HG03280 (cell line): ENCODE results near the gene REPS2.

Experiments
- ATAC-seq: cut with Tn5 transposase; IDR thresholded peaks from one replicate; pipeline ENCODE4 v1.9.1; 2021; ENCODE audit warnings: mild to moderate bottlenecking, moderate library complexity; ENCODE audit not compliant: unreplicated experiment

The REPS2 gene

DNA sequence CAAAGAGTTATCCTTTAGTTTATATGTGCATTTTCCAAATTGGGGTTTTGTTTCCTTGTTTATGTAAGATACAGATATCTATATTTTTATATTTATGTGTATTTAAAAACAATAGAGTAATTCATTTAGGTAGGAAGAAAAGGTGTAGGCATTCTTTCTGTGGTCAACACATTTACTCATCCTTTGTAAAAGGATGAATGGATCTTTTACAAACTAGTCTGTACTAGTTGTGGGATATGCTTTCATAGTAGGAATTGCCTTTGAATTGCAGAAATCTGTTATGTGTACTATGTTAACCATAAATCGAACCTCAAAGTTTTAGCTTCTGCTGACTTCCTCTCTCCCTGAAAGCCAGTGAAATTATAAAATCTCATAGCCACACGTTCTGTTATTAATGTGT lies 128.5 kb downstream of the REPS2 start:
- ATAC-seq: no peak

GRCh38 chrX:17077361-17077760 lies 130.9 kb downstream of the REPS2 start:
- no peak for ATAC-seq

DNA sequence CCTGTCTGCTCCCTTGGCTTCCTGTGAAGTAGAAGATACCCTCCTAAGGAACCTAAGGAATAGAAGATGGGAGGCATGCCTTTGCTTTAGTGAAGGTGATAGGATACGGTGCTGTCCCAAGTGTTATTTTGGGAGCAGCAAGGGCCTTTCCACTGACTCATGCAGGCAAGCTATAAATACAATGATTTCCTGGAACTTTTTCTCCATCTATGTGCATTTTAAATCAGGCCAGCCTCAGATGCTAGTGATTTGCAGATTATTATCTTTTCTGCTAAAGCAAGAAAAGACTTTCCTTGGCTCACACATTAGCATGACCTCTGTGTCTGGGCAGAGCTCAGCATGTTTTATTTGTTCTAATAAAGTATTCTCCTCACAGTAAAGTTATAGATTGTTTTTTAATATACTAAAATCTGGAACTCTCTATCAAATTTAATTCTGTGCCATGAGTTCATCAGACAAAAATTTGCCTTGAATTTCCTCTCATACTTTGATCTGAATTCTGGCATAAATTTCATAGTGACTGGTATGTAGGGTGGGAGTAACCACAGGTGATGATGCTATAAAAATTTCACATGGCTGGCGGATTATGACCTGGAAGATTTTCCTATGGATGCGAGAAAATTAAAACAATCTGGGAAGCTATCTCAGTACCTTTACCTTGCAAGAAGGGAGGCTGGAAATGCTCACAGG lies 131.7 kb downstream of the REPS2 start:
- ATAC-seq: no peak

DNA sequence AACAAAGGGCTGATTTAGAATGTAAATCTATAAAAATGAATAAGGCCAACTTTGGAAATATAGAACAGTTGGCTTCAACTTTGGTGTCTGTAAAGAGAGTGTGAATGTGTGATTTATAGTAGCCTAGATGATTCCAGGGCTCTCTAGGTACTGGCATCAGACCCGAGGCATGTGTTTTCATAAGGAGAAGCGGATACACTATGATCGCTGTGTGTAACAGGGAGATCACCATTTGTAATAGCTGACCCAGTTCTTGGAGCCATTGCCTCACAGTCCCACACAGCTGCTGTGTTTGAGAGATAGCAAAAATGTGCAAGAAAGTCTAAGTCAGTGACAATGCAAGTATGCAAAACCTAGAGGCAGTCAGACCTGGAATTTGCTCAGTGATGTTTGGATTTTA lies 135.1 kb downstream of the REPS2 start:
- ATAC-seq: no peak

- ATAC-seq: no peak
These were observed 135.5 kb downstream of the REPS2 start for GRCh38 chrX:17081968-17082367.

DNA sequence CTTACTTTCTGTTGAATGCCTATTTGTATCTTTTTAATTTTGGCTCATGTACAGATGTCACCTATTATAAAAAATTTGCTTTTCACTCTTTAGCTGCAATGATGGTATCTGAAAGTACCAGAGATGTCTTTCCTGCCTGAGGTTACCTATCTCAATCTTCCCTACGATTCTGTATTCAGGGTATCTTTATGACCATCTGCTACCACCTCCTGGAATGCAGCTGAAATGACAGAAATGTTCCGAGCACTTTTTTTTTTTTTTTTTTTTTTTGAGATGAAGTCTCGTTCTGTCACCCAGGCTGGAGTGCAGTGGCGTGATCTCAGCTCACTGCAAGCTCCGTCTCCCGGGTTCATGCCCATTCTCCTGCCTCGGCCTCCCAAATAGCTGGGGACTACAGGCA lies 136.4 kb downstream of the REPS2 start:
- no peak for ATAC-seq

DNA sequence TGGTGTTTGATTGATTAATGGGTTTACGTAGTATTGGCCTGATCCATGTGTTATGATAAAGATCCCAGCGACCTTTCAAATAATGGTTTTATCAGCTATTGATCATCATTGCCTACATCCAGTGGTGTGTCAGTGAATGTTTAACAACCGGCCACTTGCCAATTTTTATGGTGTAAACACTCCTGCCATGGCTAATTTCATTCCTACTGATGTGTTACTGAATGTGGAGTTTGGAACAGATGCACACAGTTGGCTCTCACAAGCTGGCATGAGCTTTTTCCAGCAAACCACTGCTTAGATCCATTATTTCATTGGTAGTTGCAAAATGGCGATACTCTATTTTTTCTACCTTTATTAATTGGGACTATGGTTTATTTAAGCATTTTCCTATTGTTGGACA lies 139.9 kb downstream of the REPS2 start:
- ATAC-seq: no peak

GRCh38 chrX:17095161-17095560 lies 148.7 kb downstream of the REPS2 start:
- no peak for ATAC-seq

- ATAC-seq: no peak
These were observed 152.2 kb downstream of the REPS2 start for GRCh38 chrX:17098516-17099247.

- ATAC-seq: no peak
These were observed 158.0 kb downstream of the REPS2 start for GRCh38 chrX:17104433-17104832.

GRCh38 chrX:17120816-17121215 lies 174.4 kb downstream of the REPS2 start:
- no peak for ATAC-seq

- no peak for ATAC-seq
These were observed 207.5 kb downstream of the REPS2 start for GRCh38 chrX:17154001-17154400.

DNA sequence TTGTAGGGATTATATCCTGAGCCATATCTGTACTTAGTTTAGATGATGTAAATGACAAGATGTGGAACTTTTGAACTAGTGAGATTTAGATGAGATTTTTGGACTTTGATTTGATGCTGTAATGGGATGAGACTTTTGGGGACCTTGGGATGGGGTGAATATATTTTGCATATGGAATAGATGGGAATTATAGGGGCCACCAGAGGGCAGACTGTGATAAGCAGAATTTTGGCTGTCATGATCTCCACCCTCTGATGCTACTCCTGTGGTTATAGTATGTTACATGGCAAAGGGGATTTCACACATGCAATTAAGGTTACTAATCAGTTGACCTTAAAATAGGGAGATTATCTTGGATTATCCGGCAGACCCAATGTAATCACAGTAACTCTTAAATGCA lies 214.5 kb downstream of the REPS2 start:
- ATAC-seq: no peak

GRCh38 chrX:17161991-17162390 lies 215.5 kb downstream of the REPS2 start:
- ATAC-seq: no peak

GRCh38 chrX:17164079-17164478 lies 217.6 kb downstream of the REPS2 start:
- no peak for ATAC-seq

GRCh38 chrX:17164941-17165340 lies 218.5 kb downstream of the REPS2 start:
- ATAC-seq: no peak

DNA sequence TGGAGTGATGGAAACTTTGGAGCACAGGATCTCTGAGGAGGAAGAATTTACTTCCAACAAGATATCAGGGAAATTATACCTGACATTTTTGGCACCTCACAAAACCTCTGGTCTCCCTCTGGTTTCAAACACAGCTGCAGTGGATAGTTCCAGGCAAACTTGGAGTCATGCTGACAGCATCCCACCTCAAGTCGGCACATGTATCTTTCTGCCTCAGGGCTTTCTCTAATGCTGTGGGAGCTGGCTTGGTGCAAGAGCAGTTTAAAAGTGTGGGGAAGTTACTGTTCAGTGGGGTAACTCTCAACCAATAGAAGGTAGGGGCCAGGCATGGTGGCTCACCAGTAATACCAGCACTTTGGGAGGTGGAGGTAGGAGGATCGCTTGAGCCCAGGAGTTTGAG lies 221.5 kb downstream of the REPS2 start:
- ATAC-seq: no peak

GRCh38 chrX:17170973-17171372 lies 224.5 kb downstream of the REPS2 start:
- no peak for ATAC-seq

GRCh38 chrX:17174671-17175070 lies 228.2 kb downstream of the REPS2 start:
- ATAC-seq: no peak

GRCh38 chrX:17182317-17182716 lies 235.9 kb downstream of the REPS2 start:
- no peak for ATAC-seq

- ATAC-seq: no peak
These were observed 237.1 kb downstream of the REPS2 start for GRCh38 chrX:17183566-17183965.

DNA sequence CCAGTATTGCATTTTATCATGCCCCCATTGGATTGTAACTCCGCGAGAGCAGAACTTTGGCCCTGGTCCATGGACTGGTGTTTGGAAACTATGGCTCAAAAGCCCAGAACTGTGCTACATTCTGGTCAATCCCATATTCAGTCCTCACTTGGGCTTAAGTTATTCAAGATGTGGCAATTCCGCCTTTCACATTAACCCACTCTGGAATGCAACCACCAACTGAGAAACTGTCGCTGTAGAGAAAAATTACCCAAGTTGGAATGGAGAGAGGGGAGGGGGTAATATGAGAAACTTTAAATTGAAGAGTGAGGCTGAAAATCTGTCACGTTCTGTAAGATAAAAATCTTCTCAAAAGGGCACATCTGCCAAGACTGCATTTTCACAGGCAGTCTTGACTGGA lies 239.0 kb downstream of the REPS2 start:
- ATAC-seq: no peak
